Body of pancreas (tissue), 4 donors: ENCODE measurements around the gene MYLK4.

Experiments used
- CTCF ChIP-seq, 7 experiments: fragments of 450-650 bp in 4 of 7; fragments of 200-600 bp in 3 of 7; sonication (generic) in 3 of 7; IDR thresholded peaks; one replicate each; pipeline ENCODE4 v1.5.1; 2016 to 2019; ENCODE audit warnings: antibody characterized with exemption in 7 of 7
- POLR2A ChIP-seq, 3 donors: fragments of 450-650 bp; IDR thresholded peaks; one replicate each; pipeline ENCODE4 v1.6.1; 2016; ENCODE audit warnings: antibody characterized with exemption in 3 of 3, mild to moderate bottlenecking in 2 of 3

GRCh38 chr6:2746557-2747061 lies 4.1 kb downstream of the MYLK4 start:
- no peak for TF ChIP-seq CTCF (IDR thresholded peaks at IDR 0.05)
- no peak for TF ChIP-seq POLR2A (IDR thresholded peaks at IDR 0.05)
